Panc1 (cell line): ENCODE results near the gene PLRG1.

Source experiments
- CTCF ChIP-seq: fragments of 450-650 bp; IDR thresholded peaks from 2 replicates; pipeline ENCODE4 v1.5.1; 2017; ENCODE audit warnings: mild to moderate bottlenecking
- TF ChIP-seq, protein P1 (sequence below), 2 experiments: IDR thresholded peaks; 2 replicates each; pipeline ENCODE4 v1.6.1; 2011 to 2012; ENCODE audit warnings: low read depth in 2 of 2, control low read depth in 1 of 2, low read length in 1 of 2, mild to moderate bottlenecking in 1 of 2, moderate library complexity in 1 of 2; ENCODE audit not compliant: insufficient read depth in 1 of 2

DNA sequence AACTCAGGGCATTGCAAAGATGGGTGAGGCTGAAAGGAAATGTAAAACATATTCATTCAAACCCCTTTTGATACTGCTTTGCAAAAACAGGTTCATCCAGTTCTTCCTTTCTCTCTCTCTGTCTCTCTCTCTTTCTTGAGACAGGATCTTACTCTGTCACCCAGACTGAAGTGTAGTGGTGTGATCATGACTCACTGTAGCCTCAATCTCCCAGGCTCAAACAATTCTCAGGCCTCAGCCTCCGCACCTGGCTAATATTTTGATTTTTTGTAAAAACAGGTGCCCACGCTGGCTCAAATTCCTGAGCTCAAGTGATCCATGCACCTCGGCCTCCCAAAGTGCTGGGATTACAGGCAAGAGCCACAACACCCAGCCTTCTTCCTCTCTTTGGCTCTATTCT is 43.0 kb downstream of the PLRG1 start:
- TF ChIP-seq, protein P1, sequence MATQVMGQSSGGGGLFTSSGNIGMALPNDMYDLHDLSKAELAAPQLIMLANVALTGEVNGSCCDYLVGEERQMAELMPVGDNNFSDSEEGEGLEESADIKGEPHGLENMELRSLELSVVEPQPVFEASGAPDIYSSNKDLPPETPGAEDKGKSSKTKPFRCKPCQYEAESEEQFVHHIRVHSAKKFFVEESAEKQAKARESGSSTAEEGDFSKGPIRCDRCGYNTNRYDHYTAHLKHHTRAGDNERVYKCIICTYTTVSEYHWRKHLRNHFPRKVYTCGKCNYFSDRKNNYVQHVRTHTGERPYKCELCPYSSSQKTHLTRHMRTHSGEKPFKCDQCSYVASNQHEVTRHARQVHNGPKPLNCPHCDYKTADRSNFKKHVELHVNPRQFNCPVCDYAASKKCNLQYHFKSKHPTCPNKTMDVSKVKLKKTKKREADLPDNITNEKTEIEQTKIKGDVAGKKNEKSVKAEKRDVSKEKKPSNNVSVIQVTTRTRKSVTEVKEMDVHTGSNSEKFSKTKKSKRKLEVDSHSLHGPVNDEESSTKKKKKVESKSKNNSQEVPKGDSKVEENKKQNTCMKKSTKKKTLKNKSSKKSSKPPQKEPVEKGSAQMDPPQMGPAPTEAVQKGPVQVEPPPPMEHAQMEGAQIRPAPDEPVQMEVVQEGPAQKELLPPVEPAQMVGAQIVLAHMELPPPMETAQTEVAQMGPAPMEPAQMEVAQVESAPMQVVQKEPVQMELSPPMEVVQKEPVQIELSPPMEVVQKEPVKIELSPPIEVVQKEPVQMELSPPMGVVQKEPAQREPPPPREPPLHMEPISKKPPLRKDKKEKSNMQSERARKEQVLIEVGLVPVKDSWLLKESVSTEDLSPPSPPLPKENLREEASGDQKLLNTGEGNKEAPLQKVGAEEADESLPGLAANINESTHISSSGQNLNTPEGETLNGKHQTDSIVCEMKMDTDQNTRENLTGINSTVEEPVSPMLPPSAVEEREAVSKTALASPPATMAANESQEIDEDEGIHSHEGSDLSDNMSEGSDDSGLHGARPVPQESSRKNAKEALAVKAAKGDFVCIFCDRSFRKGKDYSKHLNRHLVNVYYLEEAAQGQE (IDR thresholded peaks at IDR 0.05; ENCODE audit: insufficient read depth in 1 of 2, low read depth in 2 of 2, low read length in 1 of 2) = no peak
- TF ChIP-seq CTCF = no peak
